K562 (cell line): Measurements from ENCODE around the gene MAPRE2.

Experiments used
- CTCF ChIP-seq, 3 experiments: IDR thresholded peaks in 2 of 3; conservative IDR thresholded peaks in 1 of 3; 2 replicates each; pipeline ENCODE4 v1.5.1; 2011 to 2012; ENCODE audit warnings: low read length in 3 of 3, mild to moderate bottlenecking in 3 of 3, control low read depth in 2 of 3, improper control_type of control experiment in 1 of 3, inconsistent platforms in 1 of 3, low read depth in 1 of 3, mixed read lengths in 1 of 3, moderate library complexity in 1 of 3; ENCODE audit not compliant: insufficient read depth in 2 of 3
- NR1H2 ChIP-seq: sonication (generic); formaldehyde crosslinking; IDR thresholded peaks from 2 replicates; pipeline ENCODE4 v1.4.0; 2020; ENCODE audit warnings: mild to moderate bottlenecking, missing genetic modification reagents
- PCBP1 ChIP-seq: fragments of 200-400 bp; formaldehyde crosslinking; IDR thresholded peaks from 2 replicates; pipeline ENCODE4 v1.6.1; 2018; ENCODE audit warnings: mild to moderate bottlenecking, low read depth, low read length; ENCODE audit not compliant: poor library complexity, severe bottlenecking
- TEAD1 ChIP-seq, 2 experiments: fragments of 450-650 bp in 1 of 2; sonication (generic) in 1 of 2; formaldehyde crosslinking; IDR thresholded peaks; 2 replicates each; pipeline versions ENCODE4 v1.4.0 to v1.8.0; 2020 to 2022; ENCODE audit warnings: mild to moderate bottlenecking in 2 of 2, missing genetic modification reagents in 1 of 2
- TRIM24 ChIP-seq, 2 experiments: fragments of 450-650 bp; IDR thresholded peaks; 2 replicates each; pipeline ENCODE4 v1.6.1; 2016
- ZNF639 ChIP-seq, 2 experiments: fragments of 200-800 bp in 1 of 2; sonication (Bioruptor generic) in 1 of 2; sonication (generic) in 1 of 2; formaldehyde crosslinking in 1 of 2; IDR thresholded peaks in 1 of 2; conservative IDR thresholded peaks in 1 of 2; 2 replicates each; pipeline versions ENCODE4 v1.5.0 to v1.6.1; 2016 to 2020; ENCODE audit warnings: missing compliant biosample characterization in 1 of 2, missing genetic modification characterization in 1 of 2, missing genetic modification reagents in 1 of 2

GRCh38 chr18:35024196-35024595 lies 17.0 kb upstream of the MAPRE2 start:
- no peak for TF ChIP-seq TRIM24 (IDR thresholded peaks at IDR 0.05)
- no peak for TF ChIP-seq CTCF (IDR thresholded peaks at IDR 0.05 in 2 of 3, conservative IDR thresholded peaks at IDR 0.05 in 1 of 3; ENCODE audit: insufficient read depth in 2 of 3, low read depth in 1 of 3, low read length in 3 of 3)
- no peak for TF ChIP-seq PCBP1
- no peak for TF ChIP-seq ZNF639 (CRISPR knock-in tag; conservative IDR thresholded peaks at IDR 0.05 in 1 of 2, IDR thresholded peaks at IDR 0.05 in 1 of 2)
- no peak for TF ChIP-seq NR1H2 (CRISPR knock-in tag)
- no peak for TF ChIP-seq TEAD1 (CRISPR knock-in tag; IDR thresholded peaks at IDR 0.05)
